ENCODE measurements around the gene HLF.

HLF gene

DNA sequence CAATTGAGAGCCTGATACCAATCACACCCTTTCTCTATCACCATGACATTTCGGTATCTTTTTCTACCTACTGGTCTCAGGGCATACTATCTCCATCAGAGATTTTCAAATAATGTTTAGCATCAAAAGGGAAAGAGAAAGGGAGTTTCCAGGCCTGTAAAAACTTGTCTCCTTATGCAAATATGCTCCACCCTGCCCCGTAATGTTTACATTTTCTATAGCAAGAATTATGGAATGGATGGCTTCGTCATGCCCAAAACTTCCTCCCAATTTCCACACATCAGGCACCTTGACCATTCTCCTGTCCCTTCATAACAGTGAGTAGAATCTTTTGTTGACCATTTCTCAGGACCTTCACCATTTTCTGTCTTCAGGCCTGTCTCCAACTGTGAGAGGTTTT, 30.9 kb upstream of the HLF start:
- TF ChIP-seq, protein P1, sequence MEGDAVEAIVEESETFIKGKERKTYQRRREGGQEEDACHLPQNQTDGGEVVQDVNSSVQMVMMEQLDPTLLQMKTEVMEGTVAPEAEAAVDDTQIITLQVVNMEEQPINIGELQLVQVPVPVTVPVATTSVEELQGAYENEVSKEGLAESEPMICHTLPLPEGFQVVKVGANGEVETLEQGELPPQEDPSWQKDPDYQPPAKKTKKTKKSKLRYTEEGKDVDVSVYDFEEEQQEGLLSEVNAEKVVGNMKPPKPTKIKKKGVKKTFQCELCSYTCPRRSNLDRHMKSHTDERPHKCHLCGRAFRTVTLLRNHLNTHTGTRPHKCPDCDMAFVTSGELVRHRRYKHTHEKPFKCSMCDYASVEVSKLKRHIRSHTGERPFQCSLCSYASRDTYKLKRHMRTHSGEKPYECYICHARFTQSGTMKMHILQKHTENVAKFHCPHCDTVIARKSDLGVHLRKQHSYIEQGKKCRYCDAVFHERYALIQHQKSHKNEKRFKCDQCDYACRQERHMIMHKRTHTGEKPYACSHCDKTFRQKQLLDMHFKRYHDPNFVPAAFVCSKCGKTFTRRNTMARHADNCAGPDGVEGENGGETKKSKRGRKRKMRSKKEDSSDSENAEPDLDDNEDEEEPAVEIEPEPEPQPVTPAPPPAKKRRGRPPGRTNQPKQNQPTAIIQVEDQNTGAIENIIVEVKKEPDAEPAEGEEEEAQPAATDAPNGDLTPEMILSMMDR (IDR thresholded peaks at IDR 0.05; ENCODE audit: low read depth, low read length), result no peak
- H3K27me3 ChIP-seq (ENCODE audit: insufficient read depth, low read depth, severe bottlenecking), result no peaks in the 10 kb centered on the region
- no peak overlapping the region for H3K4me3 ChIP-seq (ENCODE audit: low read depth, low read length)
- H3K9me3 ChIP-seq (ENCODE audit: severe bottlenecking), result no peaks in the 10 kb centered on the region
- H3K27ac ChIP-seq, result no peak overlapping the region
- H3K36me3 ChIP-seq, result no peaks in the 10 kb centered on the region
- no peak for DNase-seq

DNA sequence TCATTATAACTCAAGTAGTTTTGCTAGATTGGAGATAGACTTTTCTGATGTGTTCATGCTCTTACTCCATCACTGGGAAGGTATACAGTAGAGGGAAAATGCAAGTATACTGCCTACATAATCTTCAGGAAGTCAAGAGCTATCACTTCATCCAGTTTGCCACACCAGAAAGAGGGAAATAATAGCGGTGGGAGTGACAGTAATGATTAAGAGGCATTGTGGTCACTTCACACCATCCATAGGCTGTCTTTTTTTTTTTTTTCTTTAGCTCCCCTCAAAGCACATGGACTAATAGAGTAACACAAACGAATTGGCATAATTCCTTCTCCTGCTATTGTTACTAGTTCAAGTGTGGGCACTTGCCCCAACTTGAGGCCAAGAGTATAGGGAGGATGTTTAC, 28.4 kb upstream of the HLF start:
- no peaks in the 10 kb centered on the region for H3K27me3 ChIP-seq (ENCODE audit: insufficient read depth, low read depth, severe bottlenecking)

DNA sequence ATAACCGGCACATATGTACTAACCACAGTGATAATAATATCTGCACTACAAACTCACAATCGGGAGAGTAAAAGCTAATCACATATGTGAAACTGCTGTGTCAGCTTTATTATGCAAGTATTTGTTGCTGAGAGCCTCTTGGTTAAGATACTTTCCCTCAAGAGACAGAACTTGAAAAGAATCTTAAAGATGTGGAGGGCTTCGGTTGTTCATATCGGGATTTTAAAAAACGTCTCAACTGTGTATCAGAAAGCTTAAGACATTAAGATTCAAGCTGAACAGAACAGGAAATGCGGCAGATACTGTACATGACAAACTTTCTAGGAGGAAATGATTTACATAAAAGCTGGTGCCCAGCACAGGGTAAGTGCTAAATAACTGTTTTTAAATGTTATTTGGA, 27.5 kb upstream of the HLF start:
- no peaks in the 10 kb centered on the region for H3K9me3 ChIP-seq (ENCODE audit: severe bottlenecking)
- no peaks in the 10 kb centered on the region for H3K36me3 ChIP-seq
- no peak for DNase-seq
- no peaks in the 10 kb centered on the region for H3K27me3 ChIP-seq (ENCODE audit: insufficient read depth, low read depth, severe bottlenecking)
- no peak overlapping the region for H3K4me3 ChIP-seq (ENCODE audit: low read depth, low read length)
- H3K27ac ChIP-seq, result no peak overlapping the region
- TF ChIP-seq, protein P1 (IDR thresholded peaks at IDR 0.05; ENCODE audit: low read depth, low read length), result no peak

More for the DNA sequence above, 28.4 kb upstream of the HLF start:
- no peaks in the 10 kb centered on the region for H3K9me3 ChIP-seq (ENCODE audit: severe bottlenecking)
- no peak for DNase-seq
- no peak overlapping the region for H3K4me3 ChIP-seq (ENCODE audit: low read depth, low read length)
- H3K36me3 ChIP-seq, result no peaks in the 10 kb centered on the region
- H3K27ac ChIP-seq, result no peak overlapping the region
- TF ChIP-seq, protein P1 (IDR thresholded peaks at IDR 0.05; ENCODE audit: low read depth, low read length), result no peak

DNA sequence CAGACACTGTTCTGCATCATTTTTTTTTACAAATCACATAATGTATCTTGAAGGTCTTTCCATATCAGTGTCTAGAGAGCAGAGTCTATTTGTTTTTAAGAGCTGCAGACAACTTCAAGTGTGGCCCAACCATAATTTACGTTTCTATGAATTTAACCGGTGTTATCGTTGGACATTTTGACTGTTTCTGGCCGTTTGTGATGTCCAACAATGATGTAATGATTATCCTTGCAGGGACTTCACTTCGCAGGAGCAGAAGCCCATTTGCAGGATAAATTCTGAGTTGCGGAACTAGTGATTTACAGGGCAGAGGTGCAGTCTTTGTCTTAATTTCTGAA, 26.9 kb upstream of the HLF start:
- H3K4me3 ChIP-seq (ENCODE audit: low read depth, low read length), result peak overlapping the region; percentile 94
- TF ChIP-seq, protein P1 (IDR thresholded peaks at IDR 0.05; ENCODE audit: low read depth, low read length), result no peak
- no peaks in the 10 kb centered on the region for H3K36me3 ChIP-seq
- H3K27ac ChIP-seq, result peak overlapping the region; percentile 65
- no peaks in the 10 kb centered on the region for H3K9me3 ChIP-seq (ENCODE audit: severe bottlenecking)
- H3K27me3 ChIP-seq (ENCODE audit: insufficient read depth, low read depth, severe bottlenecking), result no peaks in the 10 kb centered on the region
- DNase-seq, result no peak

DNA sequence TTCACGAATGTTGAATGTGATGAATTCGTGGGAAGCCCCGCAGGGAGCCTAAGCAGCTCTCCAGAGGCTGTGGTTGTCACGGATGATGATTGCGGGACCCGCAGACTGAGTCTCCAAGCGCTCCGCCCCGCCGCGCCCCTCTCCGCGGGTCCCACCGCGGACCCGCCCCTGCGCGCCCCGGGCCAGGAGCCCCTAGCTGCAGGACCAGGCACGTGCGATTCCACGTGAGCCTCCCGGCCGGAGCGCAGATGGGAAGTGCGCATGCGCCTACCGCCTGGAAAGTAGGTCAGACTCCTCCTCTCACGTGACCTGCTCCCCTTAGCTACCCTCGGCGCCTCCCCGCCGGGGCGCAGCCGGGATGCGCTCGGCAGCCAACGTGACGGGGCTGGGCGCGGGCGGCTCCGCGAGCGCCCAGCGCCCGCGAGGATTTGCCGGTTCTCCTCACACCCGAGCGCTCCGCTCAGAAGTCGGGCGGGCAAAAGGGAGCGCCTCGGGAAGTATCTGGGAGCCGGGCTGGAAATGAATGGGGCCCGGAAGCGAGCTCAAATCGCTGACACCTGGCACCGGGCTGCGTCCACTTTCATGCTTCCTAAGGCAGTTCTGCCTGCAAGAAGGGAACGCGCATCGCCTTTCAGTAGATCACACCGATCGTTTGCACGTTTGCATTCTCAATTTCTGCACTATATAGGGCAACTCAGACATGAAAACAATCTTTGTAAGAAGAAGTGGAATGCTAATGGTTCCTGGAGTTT, 26.4 kb upstream of the HLF start:
- H3K4me3 ChIP-seq (ENCODE audit: low read depth, low read length), result peak overlapping the region; percentile 94
- no peaks in the 10 kb centered on the region for H3K27me3 ChIP-seq (ENCODE audit: insufficient read depth, low read depth, severe bottlenecking)
- DNase-seq, result peak; percentile 98
- no peaks in the 10 kb centered on the region for H3K9me3 ChIP-seq (ENCODE audit: severe bottlenecking)
- H3K27ac ChIP-seq, result peak overlapping the region; percentile 65
- no peaks in the 10 kb centered on the region for H3K36me3 ChIP-seq
- TF ChIP-seq, protein P1 (IDR thresholded peaks at IDR 0.05; ENCODE audit: low read depth, low read length), result no peak

DNA sequence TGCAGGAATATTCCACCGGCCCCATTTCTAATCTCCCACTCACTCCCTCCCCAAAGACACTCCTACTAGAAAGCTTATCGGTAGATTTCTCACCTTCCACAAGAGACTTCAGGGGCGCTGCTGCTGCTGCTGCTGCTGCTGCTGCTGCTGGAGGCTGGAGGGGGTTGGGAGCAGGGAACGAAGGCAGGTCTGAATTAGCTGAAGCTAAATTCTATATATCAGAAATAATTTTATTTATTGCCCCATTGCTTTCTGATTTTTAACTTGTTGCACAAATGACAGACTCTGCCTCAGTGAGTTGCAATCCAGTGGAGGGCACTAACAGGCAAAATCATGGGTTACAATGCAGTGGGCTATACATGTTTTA, 25.8 kb upstream of the HLF start:
- Histone ChIP-seq H3K9me3 (ENCODE audit: severe bottlenecking) (no peaks in the 10 kb centered on the region), H3K27me3 (ENCODE audit: insufficient read depth, low read depth, severe bottlenecking) (no peaks in the 10 kb centered on the region), H3K36me3 (no peaks in the 10 kb centered on the region), H3K4me3 (ENCODE audit: low read depth, low read length) (peak overlapping the region; percentile 94), H3K27ac (peak overlapping the region; percentile 65)
- peak; percentile 65 for DNase-seq
- TF ChIP-seq, protein P1 (IDR thresholded peaks at IDR 0.05; ENCODE audit: low read depth, low read length), result 0 out of 2 replicates have a peak, but pooled peaks have one; percentile 11
